ENCODE results near the gene ITGB6. TPM values are rescaled to one million over a fixed set of nuclear protein-coding genes. Genes with fewer than 3 reads are reported as not detected.

The ITGB6 gene, protein sequence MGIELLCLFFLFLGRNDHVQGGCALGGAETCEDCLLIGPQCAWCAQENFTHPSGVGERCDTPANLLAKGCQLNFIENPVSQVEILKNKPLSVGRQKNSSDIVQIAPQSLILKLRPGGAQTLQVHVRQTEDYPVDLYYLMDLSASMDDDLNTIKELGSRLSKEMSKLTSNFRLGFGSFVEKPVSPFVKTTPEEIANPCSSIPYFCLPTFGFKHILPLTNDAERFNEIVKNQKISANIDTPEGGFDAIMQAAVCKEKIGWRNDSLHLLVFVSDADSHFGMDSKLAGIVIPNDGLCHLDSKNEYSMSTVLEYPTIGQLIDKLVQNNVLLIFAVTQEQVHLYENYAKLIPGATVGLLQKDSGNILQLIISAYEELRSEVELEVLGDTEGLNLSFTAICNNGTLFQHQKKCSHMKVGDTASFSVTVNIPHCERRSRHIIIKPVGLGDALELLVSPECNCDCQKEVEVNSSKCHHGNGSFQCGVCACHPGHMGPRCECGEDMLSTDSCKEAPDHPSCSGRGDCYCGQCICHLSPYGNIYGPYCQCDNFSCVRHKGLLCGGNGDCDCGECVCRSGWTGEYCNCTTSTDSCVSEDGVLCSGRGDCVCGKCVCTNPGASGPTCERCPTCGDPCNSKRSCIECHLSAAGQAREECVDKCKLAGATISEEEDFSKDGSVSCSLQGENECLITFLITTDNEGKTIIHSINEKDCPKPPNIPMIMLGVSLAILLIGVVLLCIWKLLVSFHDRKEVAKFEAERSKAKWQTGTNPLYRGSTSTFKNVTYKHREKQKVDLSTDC
- total RNA-seq, result 1 to 10 TPM; 1.8 to 7.5 (median 6.6) TPM

DNA sequence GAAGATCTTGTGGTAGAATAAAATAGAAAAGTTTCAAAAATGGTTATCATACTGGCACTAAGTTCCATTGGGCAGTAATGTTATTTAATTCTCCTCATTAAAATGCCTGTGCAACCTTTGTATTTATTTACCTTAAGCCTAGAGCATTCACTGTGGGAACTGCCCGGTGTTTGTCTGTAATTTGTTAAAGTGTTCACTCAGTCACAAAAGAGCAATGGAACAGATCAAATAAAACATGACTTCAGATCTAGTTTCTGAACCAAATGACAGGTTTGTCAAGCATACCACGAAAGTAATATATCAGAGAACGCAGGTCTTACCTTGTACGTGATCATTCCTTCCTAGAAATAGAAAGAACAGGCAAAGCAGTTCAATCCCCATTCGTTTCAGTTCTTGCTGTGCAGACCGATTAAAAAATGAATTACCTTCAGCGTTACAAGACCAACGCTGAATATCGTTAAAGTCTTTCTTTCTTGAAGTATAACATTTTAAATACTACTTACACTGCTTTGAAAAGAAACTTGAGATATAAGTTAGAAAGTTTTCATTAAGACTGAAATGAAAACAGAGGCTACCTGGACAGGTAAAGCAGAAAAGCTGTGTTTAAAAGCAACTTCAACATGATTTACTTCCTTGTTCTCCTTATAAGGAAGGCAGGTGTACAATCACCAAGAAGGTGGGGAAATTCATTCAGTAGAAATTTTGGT is at the start of gene ITGB6:
Gene ITGB6, minus strand, starts transcription at position 590 of the 707 bp plus-strand sequence. Its CDS starts 209 bp downstream, at position 381.
- no peak for TF ChIP-seq POLR2A (IDR thresholded peaks at IDR 0.05)
- TF ChIP-seq, protein P1, sequence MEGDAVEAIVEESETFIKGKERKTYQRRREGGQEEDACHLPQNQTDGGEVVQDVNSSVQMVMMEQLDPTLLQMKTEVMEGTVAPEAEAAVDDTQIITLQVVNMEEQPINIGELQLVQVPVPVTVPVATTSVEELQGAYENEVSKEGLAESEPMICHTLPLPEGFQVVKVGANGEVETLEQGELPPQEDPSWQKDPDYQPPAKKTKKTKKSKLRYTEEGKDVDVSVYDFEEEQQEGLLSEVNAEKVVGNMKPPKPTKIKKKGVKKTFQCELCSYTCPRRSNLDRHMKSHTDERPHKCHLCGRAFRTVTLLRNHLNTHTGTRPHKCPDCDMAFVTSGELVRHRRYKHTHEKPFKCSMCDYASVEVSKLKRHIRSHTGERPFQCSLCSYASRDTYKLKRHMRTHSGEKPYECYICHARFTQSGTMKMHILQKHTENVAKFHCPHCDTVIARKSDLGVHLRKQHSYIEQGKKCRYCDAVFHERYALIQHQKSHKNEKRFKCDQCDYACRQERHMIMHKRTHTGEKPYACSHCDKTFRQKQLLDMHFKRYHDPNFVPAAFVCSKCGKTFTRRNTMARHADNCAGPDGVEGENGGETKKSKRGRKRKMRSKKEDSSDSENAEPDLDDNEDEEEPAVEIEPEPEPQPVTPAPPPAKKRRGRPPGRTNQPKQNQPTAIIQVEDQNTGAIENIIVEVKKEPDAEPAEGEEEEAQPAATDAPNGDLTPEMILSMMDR (IDR thresholded peaks at IDR 0.05), result no peak
- intact Hi-C loops (cut with DNase I; ENCODE audit: low total_unique reads), result no loop called here
- DNase-seq (ENCODE audit: low spot score in 2 of 2), result no peak
- WGBS, 2 donors, result 46 to 60% methylated on average over 9 of the region's 9 CpGs
- no peak within 1 kb of the TSS for H3K4me3 ChIP-seq (ENCODE audit: low read depth, poor library complexity, severe bottlenecking)

- TF ChIP-seq, protein P1 (IDR thresholded peaks at IDR 0.05), result no peak
- no peak for TF ChIP-seq POLR2A (IDR thresholded peaks at IDR 0.05)
- 46 to 61% methylated on average over 6 of the region's 6 CpGs for WGBS, 2 donors
Measured at GRCh38 chr2:160247296-160248035, 47.4 kb upstream of the ITGB6 start.

GRCh38 chr2:160246356-160246755 is 46.3 kb upstream of the ITGB6 start:
- TF ChIP-seq, protein P1 (IDR thresholded peaks at IDR 0.05), result no peak
- 89% methylated on average over 2 of the region's 2 CpGs for WGBS, 2 donors
- intact Hi-C loops (cut with DNase I; ENCODE audit: low total_unique reads), result no loop called here
- no peak for DNase-seq (ENCODE audit: low spot score in 2 of 2)
- H3K4me3 ChIP-seq (ENCODE audit: low read depth, poor library complexity, severe bottlenecking), result no peak overlapping the region

More at GRCh38 chr2:160247296-160248035, 47.4 kb upstream of the ITGB6 start:
- H3K4me3 ChIP-seq (ENCODE audit: low read depth, poor library complexity, severe bottlenecking), result no peak overlapping the region
- intact Hi-C loops (cut with DNase I; ENCODE audit: low total_unique reads), result loop anchor here (1.0 kb wide), 1 partner anchor 21 kb away; no protein-coding TSS in a partner anchor
- DNase-seq (ENCODE audit: low spot score in 2 of 2), result no peak

GRCh38 chr2:160245614-160246155 is 45.6 kb upstream of the ITGB6 start:
- intact Hi-C loops (cut with DNase I; ENCODE audit: low total_unique reads), result no loop called here
- no peak for DNase-seq (ENCODE audit: low spot score in 2 of 2)
- WGBS, 2 donors, result 92 to 94% methylated on average over 5 of the region's 5 CpGs

More at GRCh38 chr2:160245614-160246155, 45.6 kb upstream of the ITGB6 start:
- TF ChIP-seq, protein P1 (IDR thresholded peaks at IDR 0.05), result no peak
- TF ChIP-seq POLR2A (IDR thresholded peaks at IDR 0.05), result no peak
- no peak overlapping the region for H3K4me3 ChIP-seq (ENCODE audit: low read depth, poor library complexity, severe bottlenecking)
